Measurements from ENCODE around the gene CPNE7.

Gene CPNE7

DNA sequence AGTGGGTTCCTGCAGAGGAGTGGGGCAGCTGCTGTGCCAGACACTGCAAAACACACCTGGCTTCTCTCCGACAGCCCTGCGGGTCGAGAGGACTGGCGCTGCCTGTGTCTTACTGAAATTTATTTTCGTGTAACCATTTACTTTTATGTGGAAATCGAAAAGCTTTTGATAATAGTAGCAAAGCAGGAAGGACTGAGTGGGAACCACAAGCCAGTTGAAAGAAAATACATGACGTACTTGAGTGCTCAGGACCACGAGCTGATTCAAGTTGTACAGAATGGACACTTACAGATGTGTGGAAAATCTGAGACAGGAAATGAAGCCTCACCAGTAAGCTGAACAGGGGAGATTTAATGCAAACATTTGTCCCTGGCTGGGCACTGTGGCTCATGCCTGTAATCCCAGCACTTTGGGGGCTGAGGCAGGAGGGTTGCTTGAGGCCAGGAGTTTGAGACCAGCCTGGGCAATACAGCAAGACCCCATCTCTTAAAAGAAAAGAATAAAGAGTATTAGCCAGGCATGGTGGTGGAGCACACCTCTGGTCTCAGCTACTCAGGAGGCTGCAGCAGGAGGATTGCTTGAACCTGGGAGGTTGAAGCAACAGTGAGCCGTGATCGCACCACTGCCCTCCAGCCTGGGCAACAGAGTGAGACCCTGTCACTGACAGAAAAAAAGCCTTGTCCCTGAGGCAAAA is 26.4 kb upstream of the CPNE7 start:
- no peak for DNase-seq (ENCODE audit: low read depth in 2 of 2, low spot score in 1 of 2)

DNA sequence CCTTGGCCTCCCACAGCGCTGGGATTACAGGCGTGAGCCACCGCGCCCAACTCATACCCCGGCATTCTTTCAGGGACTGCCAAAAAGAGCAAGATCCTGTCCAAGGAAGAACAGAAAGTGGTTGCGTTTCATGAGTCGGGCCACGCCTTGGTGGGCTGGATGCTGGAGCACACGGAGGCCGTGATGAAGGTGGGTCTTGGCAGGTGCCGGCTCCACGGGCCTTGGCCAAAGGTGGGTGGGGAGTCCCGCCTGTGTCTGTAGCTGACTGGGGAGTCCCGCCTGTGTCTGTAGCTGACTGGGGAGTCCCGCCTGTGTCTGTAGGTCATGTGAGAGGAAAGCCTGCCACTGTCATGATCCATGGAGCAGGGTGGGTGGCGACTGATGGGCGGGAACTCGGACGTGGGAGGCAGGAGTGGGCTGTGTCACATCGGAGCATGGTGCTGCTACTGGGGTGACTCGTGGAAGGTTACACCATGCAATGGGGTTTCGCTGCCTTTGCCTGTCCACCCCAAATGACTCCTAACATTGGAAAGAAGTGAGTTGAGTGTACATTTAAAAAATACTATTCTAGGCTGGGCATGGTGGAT is 25.0 kb upstream of the CPNE7 start:
- DNase-seq (ENCODE audit: low read depth in 2 of 2, low spot score in 1 of 2) = no peak

DNA sequence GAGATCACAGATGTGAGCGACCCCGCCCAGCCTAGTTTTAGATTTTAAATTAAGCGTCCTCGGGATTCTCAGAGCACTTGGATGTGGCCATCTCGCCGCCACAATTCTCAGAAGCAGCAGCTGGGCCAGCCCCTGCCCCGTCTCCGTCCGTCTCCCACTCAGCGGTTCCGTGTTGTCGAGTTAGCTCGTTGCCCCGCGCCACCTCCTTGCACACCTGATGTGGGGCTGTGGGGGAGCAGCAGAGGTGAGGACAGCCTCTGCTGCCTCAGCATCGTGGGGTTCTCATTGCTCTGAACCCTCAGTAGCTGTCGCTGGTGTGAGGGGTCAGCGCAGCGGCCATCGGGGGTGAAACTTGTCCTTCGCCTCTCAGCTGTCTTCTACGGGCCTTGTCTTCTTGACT is 23.2 kb upstream of the CPNE7 start:
- DNase-seq (ENCODE audit: low read depth in 2 of 2, low spot score in 1 of 2) = no peak

DNA sequence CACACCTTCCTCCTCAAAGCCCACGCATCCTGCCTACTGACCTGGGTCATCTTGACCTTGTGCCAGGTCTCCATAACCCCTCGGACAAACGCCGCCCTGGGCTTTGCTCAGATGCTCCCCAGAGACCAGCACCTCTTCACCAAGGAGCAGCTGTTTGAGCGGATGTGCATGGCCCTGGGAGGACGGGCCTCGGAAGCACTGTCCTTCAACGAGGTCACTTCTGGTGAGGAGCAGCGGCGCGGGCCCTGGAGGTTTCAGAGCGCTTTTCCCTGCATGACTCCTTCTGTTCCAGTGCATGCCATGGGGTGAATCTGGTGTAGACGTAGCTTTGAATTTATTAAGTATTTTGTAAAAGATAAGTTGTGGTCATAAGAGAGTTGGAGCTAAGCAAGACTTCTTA is 22.6 kb upstream of the CPNE7 start:
- DNase-seq (ENCODE audit: low read depth in 2 of 2, low spot score in 1 of 2) = no peak

DNA sequence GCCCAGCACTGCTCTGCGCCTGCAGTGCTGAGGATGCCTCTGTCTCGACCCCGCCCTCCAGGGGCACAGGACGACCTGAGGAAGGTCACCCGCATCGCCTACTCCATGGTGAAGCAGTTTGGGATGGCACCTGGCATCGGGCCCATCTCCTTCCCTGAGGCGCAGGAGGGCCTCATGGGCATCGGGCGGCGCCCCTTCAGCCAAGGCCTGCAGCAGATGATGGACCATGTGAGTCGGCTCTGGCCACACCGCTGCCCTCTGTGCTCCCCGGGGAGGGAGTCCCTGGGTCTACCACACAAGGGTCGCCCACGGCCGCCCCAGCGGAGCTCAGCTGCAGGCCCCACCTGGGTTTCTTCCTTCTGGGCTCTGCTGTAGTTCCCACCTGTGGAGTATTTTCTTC is 21.8 kb upstream of the CPNE7 start:
- no peak for DNase-seq (ENCODE audit: low read depth in 2 of 2, low spot score in 1 of 2)

DNA sequence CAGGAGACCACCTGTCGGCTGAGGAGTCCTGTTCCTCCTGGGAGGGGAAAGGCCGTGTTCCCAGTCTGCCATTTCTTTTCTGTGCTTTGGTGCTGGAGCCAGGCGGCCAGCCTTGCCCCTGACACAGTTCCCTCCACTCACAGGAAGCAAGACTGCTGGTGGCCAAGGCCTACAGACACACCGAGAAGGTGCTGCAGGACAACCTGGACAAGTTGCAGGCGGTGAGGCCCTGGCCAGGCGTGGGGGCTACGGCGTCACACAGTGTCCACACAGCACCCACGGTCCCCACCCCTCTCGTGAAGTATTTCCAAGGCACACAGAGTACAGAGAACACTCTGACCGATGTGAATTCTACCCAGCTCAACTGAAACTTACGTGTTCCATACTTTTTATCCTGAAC is 21.2 kb upstream of the CPNE7 start:
- DNase-seq (ENCODE audit: low read depth in 2 of 2, low spot score in 1 of 2) = no peak

DNA sequence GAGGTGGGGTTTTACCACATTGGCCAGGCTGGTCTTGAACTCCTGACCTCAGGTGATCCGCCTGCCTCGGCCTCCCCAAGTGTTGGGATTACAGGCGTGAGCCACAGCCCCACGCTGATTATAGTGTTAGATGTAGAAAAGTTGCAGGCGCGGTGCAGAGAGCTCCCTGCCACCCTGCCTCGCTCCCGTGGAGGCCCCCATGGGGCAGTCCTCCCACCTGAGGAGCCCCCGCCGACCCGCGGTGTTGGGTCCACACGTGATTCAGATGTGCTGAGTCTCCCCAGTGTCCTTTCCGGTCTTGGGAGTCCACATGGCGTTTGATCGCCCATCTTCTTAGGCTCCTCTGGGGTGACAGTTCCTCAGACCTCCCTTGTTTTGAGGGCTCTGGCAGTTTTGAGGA is 20.3 kb upstream of the CPNE7 start:
- DNase-seq (ENCODE audit: low read depth in 2 of 2, low spot score in 1 of 2) = no peak

DNA sequence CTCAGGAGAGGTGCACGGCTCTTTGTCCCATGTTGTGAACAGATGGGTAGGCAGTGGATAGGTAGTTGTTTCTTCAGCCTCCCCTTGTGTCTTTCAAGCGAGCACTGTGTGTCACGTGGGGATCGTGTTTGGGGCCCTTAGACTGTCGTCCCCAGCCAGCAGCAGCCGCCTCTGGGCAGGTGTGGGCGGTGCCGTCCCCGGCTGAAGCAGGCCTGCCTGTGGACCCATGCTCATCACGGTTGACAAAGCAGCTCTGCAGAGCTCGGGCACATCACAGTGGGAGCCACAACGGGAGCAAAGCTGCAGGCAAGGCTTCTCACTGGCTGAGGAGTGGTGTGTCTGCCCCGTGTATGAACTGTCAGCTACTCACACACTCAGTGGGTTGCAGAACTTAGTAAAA is 19.8 kb upstream of the CPNE7 start:
- DNase-seq (ENCODE audit: low read depth in 2 of 2, low spot score in 1 of 2) = no peak

DNA sequence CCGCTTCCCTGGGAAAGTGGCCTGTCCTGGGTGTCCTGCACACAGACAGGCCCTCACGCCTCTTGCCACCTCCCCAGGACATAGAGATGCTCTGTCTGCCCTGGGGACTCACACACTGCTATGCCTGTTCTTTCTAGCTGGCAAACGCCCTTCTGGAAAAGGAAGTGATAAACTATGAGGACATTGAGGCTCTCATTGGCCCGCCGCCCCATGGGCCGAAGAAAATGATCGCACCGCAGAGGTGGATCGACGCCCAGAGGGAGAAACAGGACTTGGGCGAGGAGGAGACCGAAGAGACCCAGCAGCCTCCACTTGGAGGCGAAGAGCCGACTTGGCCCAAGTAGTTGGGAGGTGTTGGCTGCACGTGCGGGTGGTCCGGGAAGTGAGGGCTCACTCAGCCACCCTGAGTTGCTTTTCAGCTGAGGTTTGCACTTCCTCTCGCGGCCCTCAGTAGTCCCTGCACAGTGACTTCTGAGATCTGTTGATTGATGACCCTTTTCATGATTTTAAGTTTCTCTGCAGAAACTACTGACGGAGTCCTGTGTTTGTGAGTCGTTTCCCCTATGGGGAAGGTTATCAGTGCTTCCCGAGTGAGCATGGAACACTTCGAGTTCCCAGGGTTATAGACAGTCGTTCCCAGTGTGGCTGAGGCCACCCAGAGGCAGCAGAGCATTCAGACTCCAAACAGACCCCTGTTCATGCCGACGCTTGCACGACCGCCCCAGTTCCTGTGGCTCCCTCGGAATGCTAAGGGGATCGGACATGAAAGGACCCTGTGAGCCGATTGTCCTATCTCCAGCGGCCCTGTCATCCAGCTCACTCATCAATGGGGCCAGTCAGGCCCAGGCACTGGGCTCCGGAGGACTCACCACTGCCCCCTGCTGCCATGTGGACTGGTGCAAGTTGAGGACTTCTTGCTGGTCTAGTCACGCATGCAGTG is 18.5 kb upstream of the CPNE7 start:
- DNase-seq (ENCODE audit: low read depth in 2 of 2, low spot score in 1 of 2) = peak; percentile 56 to 60

DNA sequence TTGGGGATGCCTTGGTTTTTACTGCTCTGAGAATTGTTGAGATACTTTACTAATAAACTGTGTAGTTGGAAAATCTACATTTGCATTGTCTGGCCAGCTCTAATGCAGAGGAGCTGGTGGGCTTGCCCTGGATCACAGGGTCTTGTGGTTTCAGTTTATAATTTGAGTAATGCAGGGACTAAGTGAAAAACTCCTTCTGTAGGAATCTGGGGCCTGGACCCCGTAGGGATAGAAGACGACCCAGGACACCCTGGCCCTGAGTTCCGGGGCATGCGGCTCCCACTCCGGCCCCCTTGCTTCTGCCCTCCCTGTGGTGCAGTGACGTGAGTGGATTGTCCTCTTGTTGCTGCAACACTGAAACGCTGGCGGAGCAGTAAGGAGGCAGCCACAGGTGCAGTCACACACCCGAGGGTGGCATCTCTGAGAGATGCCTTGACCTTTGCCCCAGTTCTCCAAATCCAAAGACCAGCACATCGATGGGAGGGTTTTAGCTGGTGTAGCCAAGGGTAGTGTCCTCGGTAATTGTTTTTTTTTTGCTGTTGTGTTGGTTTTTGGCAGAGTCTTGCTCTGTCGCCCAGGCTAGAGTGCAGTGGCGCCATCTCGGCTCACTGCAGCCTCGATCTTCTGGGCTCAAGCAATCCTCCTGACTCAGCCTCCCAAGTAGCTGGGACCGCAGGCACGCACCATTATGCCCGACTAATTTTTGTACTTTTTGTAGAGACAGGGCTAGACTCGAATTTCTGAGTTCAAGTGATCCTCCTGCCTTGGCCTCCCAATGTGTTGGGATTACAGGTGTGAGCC is 17.7 kb upstream of the CPNE7 start:
- no peak for DNase-seq (ENCODE audit: low read depth in 2 of 2, low spot score in 1 of 2)

DNA sequence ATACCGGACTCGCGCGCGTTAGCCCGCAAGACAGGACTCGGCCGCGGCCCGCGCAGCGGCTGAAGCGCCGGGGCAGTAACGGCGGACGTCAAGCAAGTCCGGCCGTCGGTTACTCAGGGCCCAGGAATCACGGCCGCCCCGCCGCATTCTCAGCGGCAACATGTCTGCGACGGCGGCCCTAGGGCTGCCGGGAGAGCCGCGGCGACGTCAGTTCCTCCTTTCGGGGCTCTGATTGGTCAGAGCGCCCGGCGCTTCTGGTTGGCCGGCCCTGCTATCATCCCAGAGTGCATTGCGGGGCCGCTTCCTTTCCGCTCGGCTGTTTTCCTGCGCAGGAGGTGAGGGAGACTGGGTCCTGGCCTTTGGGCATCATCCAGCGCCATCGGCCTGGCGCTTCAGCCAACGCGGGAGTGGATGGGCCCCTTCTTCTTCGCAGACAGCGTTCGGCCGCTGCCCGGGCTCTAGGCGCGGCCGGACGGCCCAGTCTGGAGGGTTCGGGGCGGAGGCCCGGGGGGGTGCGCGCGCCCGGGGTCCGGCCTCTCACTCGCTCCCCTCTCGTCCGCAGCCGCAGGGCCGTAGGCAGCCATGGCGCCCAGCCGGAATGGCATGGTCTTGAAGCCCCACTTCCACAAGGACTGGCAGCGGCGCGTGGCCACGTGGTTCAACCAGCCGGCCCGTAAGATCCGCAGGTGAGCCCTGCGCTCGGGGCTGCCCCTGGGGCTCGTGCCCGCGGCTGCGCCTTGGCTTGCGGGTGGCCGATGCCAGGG is 15.0 kb upstream of the CPNE7 start, which contains the start of gene RPL13:
RPL13 (plus strand) TSS at position 305 of the 764 bp plus-strand sequence; CDS start at position 583, 278 bp downstream.
- DNase-seq (ENCODE audit: low read depth in 2 of 2, low spot score in 1 of 2) = peak; percentile 83 to 86

DNA sequence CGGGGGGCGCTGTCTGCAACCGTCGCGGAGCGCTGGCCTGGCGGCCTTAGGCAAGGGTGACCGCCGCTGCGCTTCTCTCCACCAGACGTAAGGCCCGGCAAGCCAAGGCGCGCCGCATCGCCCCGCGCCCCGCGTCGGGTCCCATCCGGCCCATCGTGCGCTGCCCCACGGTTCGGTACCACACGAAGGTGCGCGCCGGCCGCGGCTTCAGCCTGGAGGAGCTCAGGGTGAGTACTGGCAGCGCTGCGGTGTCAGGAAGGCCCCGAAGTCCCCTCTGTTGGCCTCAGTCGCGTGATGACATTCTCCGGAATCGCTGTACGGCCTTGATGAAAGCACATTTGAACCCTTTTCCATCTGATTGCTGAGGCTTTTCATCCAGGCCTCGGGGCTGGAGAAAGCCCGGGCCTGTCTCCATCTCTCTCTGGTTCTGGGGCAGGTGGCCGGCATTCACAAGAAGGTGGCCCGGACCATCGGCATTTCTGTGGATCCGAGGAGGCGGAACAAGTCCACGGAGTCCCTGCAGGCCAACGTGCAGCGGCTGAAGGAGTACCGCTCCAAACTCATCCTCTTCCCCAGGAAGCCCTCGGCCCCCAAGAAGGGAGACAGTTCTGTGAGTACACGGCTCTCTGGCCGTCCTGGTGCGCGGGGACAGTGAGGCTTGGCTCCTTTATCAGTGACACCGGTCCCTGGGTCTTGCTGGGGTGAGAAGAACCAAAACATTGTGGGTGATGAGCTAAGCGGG is 14.2 kb upstream of the CPNE7 start:
- DNase-seq (ENCODE audit: low read depth in 2 of 2, low spot score in 1 of 2) = no peak

DNA sequence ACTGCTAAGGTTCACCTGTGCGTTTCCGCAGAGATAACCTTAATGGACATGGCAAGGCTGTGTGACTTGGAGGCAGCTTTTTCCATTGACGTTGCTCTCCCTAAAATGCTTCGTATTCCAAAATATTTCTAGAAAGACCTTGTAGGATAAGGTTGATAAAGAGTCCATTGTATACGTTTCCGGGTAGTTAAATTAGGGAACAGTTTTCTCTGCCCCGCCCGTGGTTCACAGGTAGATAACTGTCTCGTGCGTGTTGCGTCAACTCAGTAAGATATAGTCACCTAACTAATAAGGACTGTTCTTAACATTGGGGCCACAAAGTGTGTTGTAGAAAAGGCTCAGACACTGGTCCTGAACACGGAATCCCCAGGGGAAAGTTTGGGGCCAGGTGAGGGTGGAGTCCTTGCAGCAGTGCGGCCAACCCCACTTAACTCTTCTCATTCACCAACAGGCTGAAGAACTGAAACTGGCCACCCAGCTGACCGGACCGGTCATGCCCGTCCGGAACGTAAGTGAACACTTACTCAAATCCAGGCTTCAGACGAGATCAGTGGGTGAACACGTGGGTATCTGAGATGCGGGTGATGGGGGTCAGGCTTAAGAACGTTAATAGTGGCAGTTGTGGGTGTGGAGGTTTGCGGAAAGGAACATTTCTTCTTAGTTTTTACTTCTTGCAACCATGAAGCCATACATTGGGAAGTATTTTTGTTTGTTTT is 13.5 kb upstream of the CPNE7 start:
- DNase-seq (ENCODE audit: low read depth in 2 of 2, low spot score in 1 of 2) = no peak

DNA sequence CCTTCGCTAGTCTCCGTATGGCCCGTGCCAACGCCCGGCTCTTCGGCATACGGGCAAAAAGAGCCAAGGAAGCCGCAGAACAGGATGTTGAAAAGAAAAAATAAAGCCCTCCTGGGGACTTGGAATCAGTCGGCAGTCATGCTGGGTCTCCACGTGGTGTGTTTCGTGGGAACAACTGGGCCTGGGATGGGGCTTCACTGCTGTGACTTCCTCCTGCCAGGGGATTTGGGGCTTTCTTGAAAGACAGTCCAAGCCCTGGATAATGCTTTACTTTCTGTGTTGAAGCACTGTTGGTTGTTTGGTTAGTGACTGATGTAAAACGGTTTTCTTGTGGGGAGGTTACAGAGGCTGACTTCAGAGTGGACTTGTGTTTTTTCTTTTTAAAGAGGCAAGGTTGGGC is 12.6 kb upstream of the CPNE7 start:
- DNase-seq (ENCODE audit: low read depth in 2 of 2, low spot score in 1 of 2) = no peak

DNA sequence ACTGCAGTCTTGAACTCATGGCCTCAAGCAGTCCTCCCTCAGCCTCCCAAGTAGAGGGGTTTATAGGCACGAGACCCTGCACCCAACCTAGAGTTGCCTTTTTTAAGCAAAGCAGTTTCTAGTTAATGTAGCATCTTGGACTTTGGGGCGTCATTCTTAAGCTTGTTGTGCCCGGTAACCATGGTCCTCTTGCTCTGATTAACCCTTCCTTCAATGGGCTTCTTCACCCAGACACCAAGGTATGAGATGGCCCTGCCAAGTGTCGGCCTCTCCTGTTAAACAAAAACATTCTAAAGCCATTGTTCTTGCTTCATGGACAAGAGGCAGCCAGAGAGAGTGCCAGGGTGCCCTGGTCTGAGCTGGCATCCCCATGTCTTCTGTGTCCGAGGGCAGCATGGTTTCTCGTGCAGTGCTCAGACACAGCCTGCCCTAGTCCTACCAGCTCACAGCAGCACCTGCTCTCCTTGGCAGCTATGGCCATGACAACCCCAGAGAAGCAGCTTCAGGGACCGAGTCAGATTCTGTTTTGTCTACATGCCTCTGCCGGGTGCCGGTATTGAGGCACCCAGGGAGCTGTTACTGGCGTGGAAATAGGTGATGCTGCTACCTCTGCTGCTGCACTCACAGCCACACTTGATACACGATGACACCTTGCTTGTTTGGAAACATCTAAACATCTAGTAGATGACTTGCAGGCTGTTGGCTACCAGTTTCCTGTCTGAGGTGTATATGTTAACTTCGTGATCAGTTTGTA is 11.7 kb upstream of the CPNE7 start:
- DNase-seq (ENCODE audit: low read depth in 2 of 2, low spot score in 1 of 2) = no peak

DNA sequence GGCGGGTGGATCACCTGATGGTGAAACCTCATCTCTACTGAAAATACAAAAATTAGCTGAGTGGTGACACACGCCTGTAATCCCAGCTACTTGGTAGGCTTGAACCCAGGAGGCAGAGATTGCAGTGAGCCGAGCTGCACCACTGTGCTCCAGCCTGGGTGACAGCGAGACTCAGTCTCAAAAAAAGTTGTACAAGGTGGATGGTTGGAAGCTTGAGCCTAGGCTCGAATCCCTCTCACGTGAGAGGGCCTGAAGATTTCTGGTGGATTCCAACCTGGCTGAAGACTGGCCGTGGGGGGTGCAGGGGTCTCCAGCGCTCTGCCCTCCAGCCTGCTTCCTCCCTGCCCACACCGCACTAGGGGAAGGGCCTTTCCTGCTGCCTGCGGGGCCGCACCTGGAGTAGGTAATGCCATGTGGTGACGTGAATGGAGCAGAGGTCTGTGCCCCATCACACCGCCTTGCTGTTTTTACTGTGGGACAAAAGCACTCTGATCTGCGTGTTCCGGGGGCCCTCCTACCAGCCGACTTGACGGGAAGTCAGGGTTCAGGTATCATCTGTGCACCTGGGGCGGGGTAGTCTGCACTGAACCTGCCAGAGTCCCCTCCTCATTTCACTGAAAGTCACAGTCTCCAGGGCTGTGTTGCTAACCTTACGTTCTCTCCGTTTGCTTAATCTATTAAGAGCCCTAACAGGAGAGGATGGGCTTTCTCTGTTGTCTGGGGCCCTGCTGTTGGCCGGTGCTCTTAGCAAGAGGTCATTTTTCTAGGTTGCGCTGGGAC is 10.9 kb upstream of the CPNE7 start:
- DNase-seq (ENCODE audit: low read depth in 2 of 2, low spot score in 1 of 2) = no peak

DNA sequence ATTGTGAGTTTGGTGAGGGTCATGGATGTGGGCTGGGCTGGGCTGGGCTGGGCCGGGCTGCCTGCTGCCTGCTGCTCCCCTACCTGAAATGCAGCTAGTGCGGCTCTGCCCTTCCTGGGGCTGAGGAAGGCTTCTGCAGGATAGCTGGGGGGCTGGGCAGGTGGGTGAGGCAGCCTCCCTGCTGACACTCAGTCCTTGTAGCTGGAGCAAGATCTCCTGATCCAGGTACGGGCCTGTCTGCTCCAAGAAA is 10.4 kb upstream of the CPNE7 start:
- no peak for DNase-seq (ENCODE audit: low read depth in 2 of 2, low spot score in 1 of 2)
